ENCODE results near the gene ZCCHC8. TPM values are rescaled to one million over a fixed set of nuclear protein-coding genes. Genes with fewer than 3 reads are reported as not detected.
"Not testable (repeated sequence)": the region's sequence is repeated elsewhere in the genome, so short reads cannot be mapped to it uniquely, and the experiment has no call there.

The ZCCHC8 gene
- total RNA-seq, 1 donor from 2014 or later: 14.3 TPM

- DNase-seq (ENCODE audit: low read depth in 2 of 2): not testable (repeated sequence)
Measured at GRCh38 chr12:122513028-122513427, 12.3 kb upstream of the ZCCHC8 start.

DNA sequence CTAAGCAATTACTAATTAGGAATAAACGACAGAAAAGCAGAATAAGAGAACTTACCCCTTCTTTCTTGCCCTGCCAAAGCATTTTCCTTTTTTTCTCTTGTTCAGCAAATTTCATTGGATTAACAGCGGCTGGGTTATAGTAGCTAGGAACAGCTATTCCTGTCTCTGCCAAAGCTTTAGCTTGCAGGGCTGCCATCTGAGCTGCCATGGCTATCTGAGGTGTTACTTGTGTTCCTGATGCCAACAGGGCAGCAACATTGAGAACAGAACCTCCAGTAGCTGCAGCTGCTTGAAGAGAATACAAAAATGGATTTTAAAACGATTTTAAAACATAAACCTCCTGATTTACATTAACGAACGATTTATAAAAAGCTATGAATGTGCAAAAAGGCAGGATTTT, 7.4 kb upstream of the ZCCHC8 start:
- DNase-seq (ENCODE audit: low read depth in 2 of 2): no peak

GRCh38 chr12:122506393-122506938, 5.7 kb upstream of the ZCCHC8 start:
- DNase-seq (ENCODE audit: low read depth in 2 of 2): no peak

DNA sequence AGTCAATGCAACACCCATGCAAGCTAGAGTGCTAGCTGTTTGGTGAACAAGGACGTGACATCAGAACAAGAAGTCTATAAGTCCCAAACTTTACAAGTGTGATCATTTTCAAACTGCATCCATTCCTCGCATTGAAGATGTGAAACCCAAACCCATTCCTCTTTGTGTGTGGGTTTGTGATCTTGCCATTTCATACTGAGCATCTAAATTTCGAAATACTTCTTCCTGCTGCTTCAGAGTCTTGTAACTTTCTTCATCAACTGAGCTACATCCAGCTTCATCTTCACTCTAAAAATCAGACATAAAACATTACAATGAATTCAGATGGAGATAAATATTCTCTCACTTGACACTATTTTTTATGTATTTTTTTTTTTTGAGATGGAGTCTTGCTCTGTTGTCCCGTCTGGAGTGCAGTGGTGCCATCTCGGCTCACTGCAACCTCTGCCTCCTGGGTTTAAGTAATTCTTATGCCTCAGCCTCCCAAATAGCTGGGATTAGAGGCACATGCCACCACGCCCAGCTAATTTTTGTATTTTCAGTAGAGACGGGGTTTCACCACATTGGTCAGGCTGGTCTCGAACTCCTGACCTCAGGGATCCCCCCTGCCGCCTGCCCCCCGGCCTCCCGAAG, 4.8 kb upstream of the ZCCHC8 start:
- no peak for DNase-seq (ENCODE audit: low read depth in 2 of 2)

DNA sequence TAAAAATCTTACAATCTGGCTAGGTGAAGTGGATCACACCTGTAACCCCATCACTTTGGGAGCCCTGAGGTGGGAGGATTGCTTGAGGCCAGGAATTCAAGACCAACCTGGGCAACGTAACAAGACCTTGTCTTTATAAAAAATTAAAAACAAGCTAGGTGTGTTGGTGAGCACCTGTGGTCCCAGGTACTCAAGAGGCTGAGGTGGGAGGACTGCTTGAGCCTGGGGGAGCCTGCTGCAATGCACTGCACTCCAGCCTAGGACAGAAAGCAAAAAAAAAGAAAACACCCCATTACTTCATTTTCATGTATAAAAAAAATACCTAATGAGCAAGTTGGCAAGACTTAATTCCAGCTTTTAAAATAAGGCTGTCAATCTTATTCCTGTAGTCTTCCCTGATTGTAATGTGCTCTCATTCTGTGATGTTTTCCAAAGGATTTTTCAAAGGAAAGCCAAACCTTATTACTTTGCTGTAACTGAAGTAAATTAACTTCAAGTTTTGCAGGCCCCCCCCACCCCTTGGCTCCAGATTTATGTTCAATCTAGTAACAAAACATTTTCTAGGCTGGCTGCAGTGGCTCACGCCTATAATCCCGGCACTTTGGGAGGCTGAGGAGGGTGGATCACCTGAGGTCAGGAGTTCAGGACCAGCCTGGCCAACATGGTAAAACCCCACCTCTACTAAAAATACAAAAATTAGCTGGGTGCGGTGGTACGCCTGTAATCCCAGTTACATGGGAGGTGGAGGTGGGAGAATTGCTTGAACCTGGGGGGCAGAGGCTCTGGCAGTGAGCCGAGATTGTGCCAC, 3.3 kb upstream of the ZCCHC8 start:
- DNase-seq (ENCODE audit: low read depth in 2 of 2): no peak

DNA sequence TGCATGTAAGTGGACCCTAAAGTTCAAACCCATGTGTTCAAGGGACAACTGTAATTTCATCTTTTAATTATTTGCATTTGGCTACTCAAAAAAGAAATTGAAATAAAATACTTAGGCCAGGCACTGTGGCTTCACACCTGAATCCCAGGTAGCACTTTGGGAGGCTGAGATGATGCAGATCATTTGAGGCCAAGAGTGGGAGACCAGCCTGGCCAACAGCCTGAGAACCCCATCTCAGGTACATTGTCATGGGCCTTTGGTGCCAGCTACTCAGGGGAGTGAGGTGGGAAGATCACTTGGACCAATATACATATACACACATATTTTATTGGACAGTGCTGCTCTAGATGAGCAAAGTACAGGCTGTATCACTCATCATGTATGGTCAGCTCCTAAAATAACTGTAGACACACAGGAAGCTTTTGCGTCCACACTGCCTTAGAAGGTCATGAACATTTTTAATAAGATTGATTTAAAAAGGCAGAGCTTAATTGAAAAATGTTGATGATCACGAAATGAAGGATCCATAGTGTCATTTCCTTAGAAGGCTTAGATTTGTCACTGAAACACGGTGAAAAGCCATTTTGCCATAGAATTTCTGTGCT, 2.5 kb upstream of the ZCCHC8 start:
- no peak for DNase-seq (ENCODE audit: low read depth in 2 of 2)

DNA sequence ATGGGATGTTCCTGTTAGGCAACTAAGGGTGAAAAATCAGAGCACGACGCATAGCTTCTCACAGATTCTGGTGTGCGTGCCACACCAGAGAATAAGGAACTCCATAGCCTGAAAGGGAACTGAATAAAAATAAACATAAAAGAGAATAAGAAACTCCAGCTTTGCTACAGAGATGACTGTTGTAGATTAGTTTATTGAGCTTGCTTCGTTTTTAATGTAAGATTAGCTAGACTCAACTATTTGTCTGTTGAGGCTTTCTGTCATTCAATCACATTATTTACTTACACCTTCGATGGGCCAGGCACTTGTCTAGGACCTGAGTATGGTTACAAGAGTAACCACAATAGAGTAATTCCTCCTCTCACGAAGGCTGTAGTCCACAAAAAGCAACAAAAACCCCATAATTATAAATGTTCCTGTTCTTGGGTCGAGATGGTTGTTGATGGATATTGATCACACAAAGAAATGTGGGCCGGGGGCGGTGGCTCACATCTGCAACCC, 807 bp upstream of the ZCCHC8 start:
- no peak for DNase-seq (ENCODE audit: low read depth in 2 of 2)

- peak; percentile 73 to 81 for DNase-seq (ENCODE audit: low read depth in 2 of 2)
Measured at GRCh38 chr12:122499991-122500684, 594 bp downstream of the ZCCHC8 start.

GRCh38 chr12:122495258-122495657, 5.5 kb downstream of the ZCCHC8 start:
- no peak for DNase-seq (ENCODE audit: low read depth in 2 of 2)

DNA sequence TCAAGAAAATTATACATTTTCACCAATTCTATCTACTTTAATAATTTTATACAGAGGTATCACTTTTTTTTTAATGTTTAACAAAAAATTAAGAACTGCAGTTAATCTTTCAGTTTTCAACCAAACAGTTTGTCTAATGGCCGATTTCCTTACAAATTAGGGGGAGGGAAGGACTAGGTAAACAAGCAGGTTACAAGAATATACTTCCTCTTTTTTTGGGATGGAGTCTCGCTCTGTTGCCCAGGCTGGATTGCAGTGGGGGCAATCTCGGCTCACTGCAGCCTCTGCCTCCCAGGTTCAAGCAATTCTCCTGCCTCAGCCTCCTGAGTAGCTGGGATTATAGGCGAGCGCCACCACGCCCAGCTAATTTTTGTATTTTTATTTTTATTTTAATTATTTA, 7.5 kb downstream of the ZCCHC8 start:
- DNase-seq (ENCODE audit: low read depth in 2 of 2): not testable (repeated sequence)

GRCh38 chr12:122491991-122492390, 8.7 kb downstream of the ZCCHC8 start:
- no peak for DNase-seq (ENCODE audit: low read depth in 2 of 2)

GRCh38 chr12:122489038-122489437, 11.7 kb downstream of the ZCCHC8 start:
- no peak for DNase-seq (ENCODE audit: low read depth in 2 of 2)

DNA sequence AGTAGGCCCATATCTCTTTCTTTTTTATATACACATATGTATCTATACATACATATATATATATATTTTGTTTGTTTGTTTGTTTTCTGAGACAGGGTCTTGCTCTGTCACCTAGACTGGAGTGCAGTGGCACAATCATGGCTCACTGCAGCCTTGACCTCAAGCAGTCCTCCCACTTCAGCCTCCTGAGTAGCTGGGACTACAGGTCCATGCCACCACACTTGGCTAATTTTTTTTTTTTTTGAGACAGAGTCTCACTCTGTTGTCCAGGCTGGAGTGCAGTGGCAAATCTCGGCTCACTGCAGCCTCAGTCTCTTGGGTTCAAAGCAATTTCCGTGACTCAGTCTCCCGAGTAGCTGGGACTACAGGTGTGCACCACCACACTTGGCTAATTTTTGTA, 12.9 kb downstream of the ZCCHC8 start:
- not testable (repeated sequence) for DNase-seq (ENCODE audit: low read depth in 2 of 2)

DNA sequence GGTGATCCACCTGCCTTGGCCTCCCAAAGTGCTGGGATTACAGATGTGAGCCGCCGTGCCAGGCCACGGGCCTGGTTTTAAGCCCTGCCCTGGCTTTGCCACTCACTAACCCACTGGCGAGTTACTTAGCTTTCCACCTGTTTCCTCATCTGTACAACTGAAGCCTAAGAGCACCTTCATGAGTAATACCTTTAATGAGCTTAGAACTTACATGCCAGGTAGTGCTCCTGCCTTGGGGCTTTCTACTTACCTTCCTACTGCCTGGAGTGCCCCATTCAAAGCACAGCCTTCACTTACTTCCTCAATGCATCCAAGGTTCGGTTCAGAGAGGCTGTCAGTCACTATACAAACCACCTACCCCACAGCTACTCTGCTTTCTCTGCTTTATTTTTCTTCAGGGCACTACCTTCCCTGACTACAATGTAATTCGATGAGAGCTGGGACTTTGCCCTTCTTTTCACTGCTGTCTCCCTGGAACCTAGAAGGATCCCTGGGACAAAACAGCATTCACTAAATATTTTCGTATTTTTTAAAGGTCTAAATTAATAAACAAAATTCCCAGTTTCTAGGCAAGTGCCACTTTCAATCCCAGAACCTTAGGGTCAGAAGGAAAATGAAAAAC, 13.8 kb downstream of the ZCCHC8 start:
- no peak for DNase-seq (ENCODE audit: low read depth in 2 of 2)

- DNase-seq (ENCODE audit: low read depth in 2 of 2): not testable (repeated sequence)
Measured at GRCh38 chr12:122486360-122486759, 14.4 kb downstream of the ZCCHC8 start.

DNA sequence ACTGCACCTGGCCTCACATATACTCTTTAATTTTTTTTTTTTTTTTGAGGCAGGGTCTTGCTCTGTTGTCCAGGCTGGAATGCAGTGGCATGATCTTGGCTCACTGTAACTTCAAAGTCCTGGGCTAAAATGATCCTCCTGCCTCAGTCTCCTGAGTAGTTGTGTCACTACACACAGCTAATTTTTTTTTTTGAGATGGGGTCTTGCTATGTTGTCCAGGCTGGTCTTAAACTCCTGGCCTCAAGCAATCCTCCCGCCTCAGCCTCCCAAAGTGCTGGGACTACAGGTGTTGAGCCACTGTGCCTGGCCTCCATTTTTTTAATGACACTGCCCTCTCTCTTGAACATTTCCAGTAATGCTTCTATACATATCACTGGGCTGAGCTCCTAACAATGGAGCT, 16.3 kb downstream of the ZCCHC8 start:
- DNase-seq (ENCODE audit: low read depth in 2 of 2): not testable (repeated sequence)

DNA sequence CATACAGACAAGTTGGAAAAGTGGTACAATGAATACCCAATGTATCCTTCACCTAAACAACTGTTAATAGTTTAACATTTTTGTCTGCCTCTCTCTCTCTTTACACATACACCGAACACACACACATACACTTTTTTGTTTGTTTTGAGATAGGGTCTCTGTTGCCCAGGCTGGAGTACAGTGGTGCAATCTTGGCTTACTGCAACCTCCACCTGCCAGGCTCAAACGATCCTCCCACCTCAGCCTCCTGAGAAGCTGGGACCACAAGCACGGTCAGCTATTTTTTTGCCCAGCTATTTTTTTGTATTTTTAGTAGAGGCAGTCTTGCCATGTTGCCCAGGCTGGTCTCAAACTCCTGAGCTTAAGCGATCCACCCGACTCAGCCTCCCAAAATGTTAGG, 16.8 kb downstream of the ZCCHC8 start:
- no peak for DNase-seq (ENCODE audit: low read depth in 2 of 2)

GRCh38 chr12:122481861-122482260, 18.9 kb downstream of the ZCCHC8 start:
- no peak for DNase-seq (ENCODE audit: low read depth in 2 of 2)

GRCh38 chr12:122480753-122481152, 20.0 kb downstream of the ZCCHC8 start:
- no peak for DNase-seq (ENCODE audit: low read depth in 2 of 2)

GRCh38 chr12:122474324-122474716, 26.4 kb downstream of the ZCCHC8 start:
- no peak for DNase-seq (ENCODE audit: low read depth in 2 of 2)

Data from lung microvascular endothelial cell (primary cell).